Measurements from ENCODE around the gene ARHGAP33.
A peak's percentile ranks its signal among the peaks of the same experiment; 100 is the strongest.
"Not testable (repeated sequence)": the region's sequence is repeated elsewhere in the genome, so short reads cannot be mapped to it uniquely, and the experiment has no call there.

The ARHGAP33 gene

GRCh38 chr19:35822579-35822978 is 47.2 kb downstream of the ARHGAP33 start:
- DNase-seq: no peak
- TF ChIP-seq POLR2A (IDR thresholded peaks at IDR 0.05; ENCODE audit: low read length) (no peak), GATA1 (IDR thresholded peaks at IDR 0.05; ENCODE audit: low read depth, low read length) (no peak)

DNA sequence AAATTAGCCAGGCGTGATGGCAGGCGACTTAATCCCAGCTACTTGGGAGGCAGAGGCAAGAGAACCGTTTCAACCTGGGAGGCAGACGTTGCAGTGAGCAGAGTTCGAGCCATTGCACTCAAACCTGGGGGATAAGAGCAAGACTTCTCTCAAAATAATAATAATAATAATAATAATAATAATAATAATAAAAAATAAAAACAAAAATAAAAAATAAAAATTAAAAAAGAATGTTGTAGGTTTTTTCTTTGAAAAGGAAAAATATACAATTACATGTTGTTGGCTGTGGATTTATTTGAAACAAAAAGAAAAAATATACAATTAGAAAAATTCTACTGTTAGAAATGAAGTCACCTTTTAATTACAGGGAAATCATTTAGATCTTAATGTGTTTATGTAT is 48.8 kb downstream of the ARHGAP33 start:
- TF ChIP-seq GATA1 (IDR thresholded peaks at IDR 0.05; ENCODE audit: low read depth, low read length) (no peak), POLR2A (IDR thresholded peaks at IDR 0.05; ENCODE audit: low read length) (no peak)
- DNase-seq: no peak

GRCh38 chr19:35828692-35829301 is 53.4 kb downstream of the ARHGAP33 start:
- DNase-seq: peak; percentile 54 to 68
- TF ChIP-seq GATA1 (IDR thresholded peaks at IDR 0.05; ENCODE audit: low read depth, low read length) (no peak), POLR2A (IDR thresholded peaks at IDR 0.05; ENCODE audit: low read length) (no peak)

GRCh38 chr19:35830986-35831385 is 55.6 kb downstream of the ARHGAP33 start:
- no peak for DNase-seq

DNA sequence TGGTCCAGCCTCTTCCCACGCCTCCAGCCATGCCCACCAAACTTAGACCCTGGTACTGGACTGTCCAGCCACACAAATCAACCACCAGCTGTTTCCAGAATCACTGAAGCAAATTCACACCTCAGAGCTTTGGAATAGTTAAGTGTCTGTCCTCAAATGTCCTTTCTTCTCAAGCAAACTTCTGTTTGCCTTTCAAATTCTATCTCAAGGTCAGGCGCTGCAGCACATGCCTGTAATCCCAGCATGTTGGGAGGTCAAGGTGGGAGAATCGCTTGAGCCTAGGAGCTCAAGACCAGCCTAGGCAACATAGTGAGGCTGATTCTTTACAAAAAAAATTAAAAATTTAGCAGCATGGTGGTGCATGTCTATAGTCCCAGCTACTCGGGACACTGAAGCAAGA is 56.7 kb downstream of the ARHGAP33 start:
- no peak for TF ChIP-seq GATA1 (IDR thresholded peaks at IDR 0.05; ENCODE audit: low read depth, low read length)
- no peak for TF ChIP-seq POLR2A (IDR thresholded peaks at IDR 0.05; ENCODE audit: low read length)
- DNase-seq: no peak

More at GRCh38 chr19:35830986-35831385, 55.6 kb downstream of the ARHGAP33 start:
- no peak for TF ChIP-seq POLR2A (IDR thresholded peaks at IDR 0.05; ENCODE audit: low read length)

DNA sequence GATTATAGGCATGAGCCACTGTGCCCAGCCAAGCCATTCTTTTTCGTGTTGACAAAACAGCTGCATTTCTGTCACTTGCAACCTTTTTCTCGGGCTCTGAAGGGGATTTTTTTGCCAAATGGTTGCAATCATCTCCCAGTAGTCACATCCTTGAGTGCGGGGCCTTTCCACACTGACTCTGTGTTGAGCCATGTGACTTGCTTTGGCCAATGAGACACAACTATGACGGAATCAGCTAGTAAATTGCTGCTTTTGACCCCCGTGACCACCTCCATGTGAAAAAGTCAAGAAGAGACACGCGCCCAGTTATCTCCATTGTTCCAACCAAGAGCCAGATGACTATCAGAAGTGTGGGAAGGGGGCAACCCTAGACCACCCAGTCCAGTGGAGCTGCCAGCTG is 58.6 kb downstream of the ARHGAP33 start:
- TF ChIP-seq POLR2A (IDR thresholded peaks at IDR 0.05; ENCODE audit: low read length) (no peak), GATA1 (IDR thresholded peaks at IDR 0.05; ENCODE audit: low read depth, low read length) (no peak)
- DNase-seq: no peak

DNA sequence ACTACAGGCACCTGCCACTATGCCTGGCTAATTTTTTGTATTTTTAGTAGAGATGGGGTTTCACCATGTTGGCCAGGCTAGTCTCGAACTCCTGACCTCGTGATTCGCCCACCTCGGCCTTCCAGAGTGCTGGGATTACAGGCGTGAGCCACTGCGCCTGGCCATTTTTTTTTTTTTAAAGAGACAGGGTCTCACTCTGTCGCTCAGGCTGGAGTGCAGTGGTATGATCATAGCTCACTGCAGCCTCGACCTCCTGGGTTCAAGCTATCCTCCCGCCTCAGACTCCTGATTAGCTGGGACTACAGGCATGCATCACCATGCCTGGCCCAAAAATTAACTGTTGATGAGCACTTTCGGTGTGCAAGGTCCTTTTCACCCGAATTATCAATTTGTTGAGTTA is 60.7 kb downstream of the ARHGAP33 start:
- DNase-seq: not testable (repeated sequence)
